CD8-positive, alpha-beta memory T cell (primary cell): Measurements from ENCODE around the gene KIF20B. TPM values are rescaled to one million over a fixed set of nuclear protein-coding genes. Genes with fewer than 3 reads are reported as not detected.

Experiments used
- CTCF ChIA-PET: fragments of 350-600 bp; sonication (Branson Sonifier 250); formaldehyde crosslinking; loops from one replicate; lab custom pipeline; 2021; ENCODE audit warnings: antibody characterized with exemption; lab: Charles Lee
- POLR2A ChIA-PET: fragments of 350-600 bp; sonication (Branson Sonifier 250); formaldehyde crosslinking; loops from one replicate; lab custom pipeline; 2021; ENCODE audit warnings: antibody characterized with exemption; lab: Charles Lee
- DNase-seq, 5 donors: peaks; one replicate each; pipeline versions ENCODE4 v3.0.0 to v3.0.0-alpha.2; 2020 to 2022; ENCODE audit warnings: mixed read lengths in 1 of 5
- H3K27ac ChIP-seq: one replicate; pipeline ENCODE4 v1.7.0; 2013; ENCODE audit warnings: low read depth, mild to moderate bottlenecking, low read length, moderate library complexity
- H3K27me3 ChIP-seq: 2 replicates; pipeline ENCODE4 v1.7.0; 2013; ENCODE audit warnings: low read length, mild to moderate bottlenecking; ENCODE audit not compliant: insufficient read depth, poor library complexity, severe bottlenecking
- H3K36me3 ChIP-seq: 2 replicates; pipeline ENCODE4 v1.7.0; 2013; ENCODE audit warnings: mild to moderate bottlenecking, low read length, moderate library complexity; ENCODE audit not compliant: insufficient read depth
- H3K4me1 ChIP-seq: 2 replicates; pipeline ENCODE4 v1.7.0; 2013; ENCODE audit warnings: mild to moderate bottlenecking, low read length, moderate library complexity; ENCODE audit not compliant: insufficient read depth
- H3K4me3 ChIP-seq: 2 replicates; pipeline ENCODE4 v1.7.0; 2013; ENCODE audit warnings: mild to moderate bottlenecking, low read length
- H3K9me3 ChIP-seq: 2 replicates; pipeline ENCODE4 v1.7.0; 2013; ENCODE audit warnings: mild to moderate bottlenecking, low read length
- H3K27ac Mint-ChIP-seq, 8 donors: one replicate each; pipeline ENCODE4 v1.8.0; 2020 to 2021; ENCODE audit warnings: mixed read lengths in 8 of 8, mild to moderate bottlenecking in 6 of 8, inconsistent platforms in 3 of 8, moderate library complexity in 3 of 8
- H3K27me3 Mint-ChIP-seq, 2 donors: one replicate each; pipeline ENCODE4 v1.8.0; 2020 to 2021; ENCODE audit warnings: mixed read lengths in 2 of 2, mild to moderate bottlenecking in 1 of 2, moderate library complexity in 1 of 2
- H3K36me3 Mint-ChIP-seq, 3 donors: one replicate each; pipeline ENCODE4 v1.8.0; 2020 to 2021; ENCODE audit warnings: mixed read lengths in 3 of 3, inconsistent platforms in 1 of 3, mild to moderate bottlenecking in 1 of 3
- H3K4me1 Mint-ChIP-seq, 3 donors: one replicate each; pipeline ENCODE4 v1.8.0; 2020 to 2021; ENCODE audit warnings: mixed read lengths in 3 of 3, inconsistent platforms in 1 of 3, mild to moderate bottlenecking in 1 of 3
- H3K4me3 Mint-ChIP-seq, 7 donors: one replicate each; pipeline ENCODE4 v1.8.0; 2020 to 2021; ENCODE audit warnings: mixed read lengths in 7 of 7, mild to moderate bottlenecking in 6 of 7, moderate library complexity in 4 of 7, inconsistent platforms in 2 of 7
- H3K9me3 Mint-ChIP-seq, 5 donors: one replicate each; pipeline ENCODE4 v1.8.0; 2020 to 2022; ENCODE audit warnings: mixed read lengths in 5 of 5, mild to moderate bottlenecking in 3 of 5, moderate library complexity in 2 of 5, inconsistent platforms in 1 of 5
- polyA plus RNA-seq: library from polyadenylated mRNA; unstranded; fragments of 300-500 nt; fragmentation: Illumina TruSeq; gene quantifications from one replicate; pipeline ENCODE4 v1.2.3, GENCODE V29; 2021
- total RNA-seq, 2 experiments: library from RNA; stranded (reverse); gene quantifications; one replicate each; pipeline ENCODE4 v1.2.3, GENCODE V29; 2021

The KIF20B gene
- total and polyA plus RNA-seq, 3 experiments from 2014 or later: 23.8 to 40.4 (median 39.9) TPM

GRCh38 chr10:89677341-89677740 is 24.0 kb upstream of the KIF20B start:
- peaks cover 0 to 2% (median 0%) of the 10 kb centered on the region in 5 donors for H3K9me3 Mint-ChIP-seq
- H3K4me3 Mint-ChIP-seq: no peak overlapping the region
- no peaks in the 10 kb centered on the region for H3K9me3 ChIP-seq
- DNase-seq: no peak
- H3K4me1 ChIP-seq: no peaks in the 10 kb centered on the region
- no peaks in the 10 kb centered on the region for H3K4me1 Mint-ChIP-seq
- no peaks in the 10 kb centered on the region for H3K27me3 ChIP-seq
- H3K27me3 Mint-ChIP-seq: peaks cover 5 to 45% of the 10 kb centered on the region in 2 donors
- ChIA-PET POLR2A (no interaction called here), CTCF (no interaction called here)
- no peaks in the 10 kb centered on the region for H3K36me3 Mint-ChIP-seq
- no peak overlapping the region for H3K4me3 ChIP-seq
- no peak overlapping the region for H3K27ac ChIP-seq
- no peak overlapping the region for H3K27ac Mint-ChIP-seq
- H3K36me3 ChIP-seq: no peaks in the 10 kb centered on the region

GRCh38 chr10:89679986-89680385 is 21.4 kb upstream of the KIF20B start:
- Mint-ChIP-seq H3K27me3 (peaks cover 8 to 50% of the 10 kb centered on the region in 2 donors), H3K36me3 (no peaks in the 10 kb centered on the region), H3K9me3 (peaks cover 0 to 2% (median 0%) of the 10 kb centered on the region in 5 donors), H3K4me1 (no peaks in the 10 kb centered on the region), H3K4me3 (no peak overlapping the region), H3K27ac (no peak overlapping the region)
- CTCF ChIA-PET: no interaction called here
- no peak overlapping the region for H3K27ac ChIP-seq
- no peaks in the 10 kb centered on the region for H3K4me1 ChIP-seq
- DNase-seq: no peak
- H3K27me3 ChIP-seq: no peaks in the 10 kb centered on the region
- H3K36me3 ChIP-seq: no peaks in the 10 kb centered on the region
- POLR2A ChIA-PET: no interaction called here
- no peaks in the 10 kb centered on the region for H3K9me3 ChIP-seq
- no peak overlapping the region for H3K4me3 ChIP-seq

GRCh38 chr10:89683883-89684282 is 17.5 kb upstream of the KIF20B start:
- Histone ChIP-seq H3K27ac (no peak overlapping the region), H3K9me3 (no peaks in the 10 kb centered on the region), H3K36me3 (no peaks in the 10 kb centered on the region), H3K4me1 (no peaks in the 10 kb centered on the region), H3K4me3 (no peak overlapping the region), H3K27me3 (no peaks in the 10 kb centered on the region)
- no peak overlapping the region for H3K4me3 Mint-ChIP-seq
- H3K27me3 Mint-ChIP-seq: peaks cover 10 to 39% of the 10 kb centered on the region in 2 donors
- H3K4me1 Mint-ChIP-seq: peaks cover 0 to 4% (median 2%) of the 10 kb centered on the region in 3 donors
- no peak for DNase-seq
- no peak overlapping the region for H3K27ac Mint-ChIP-seq
- peaks cover 0 to 2% (median 0%) of the 10 kb centered on the region in 5 donors for H3K9me3 Mint-ChIP-seq
- peaks cover 0 to 3% (median 0%) of the 10 kb centered on the region in 3 donors for H3K36me3 Mint-ChIP-seq
- POLR2A ChIA-PET: no interaction called here
- CTCF ChIA-PET: no interaction called here

GRCh38 chr10:89684604-89685003 is 16.8 kb upstream of the KIF20B start:
- CTCF ChIA-PET: no interaction called here
- Mint-ChIP-seq H3K4me1 (peaks cover 0 to 4% (median 2%) of the 10 kb centered on the region in 3 donors), H3K27me3 (peaks cover 10 to 39% of the 10 kb centered on the region in 2 donors), H3K9me3 (peaks cover 0 to 2% (median 0%) of the 10 kb centered on the region in 5 donors), H3K27ac (no peak overlapping the region), H3K4me3 (no peak overlapping the region), H3K36me3 (peaks cover 0 to 3% (median 0%) of the 10 kb centered on the region in 3 donors)
- H3K9me3 ChIP-seq: no peaks in the 10 kb centered on the region
- H3K4me1 ChIP-seq: no peaks in the 10 kb centered on the region
- no peak overlapping the region for H3K27ac ChIP-seq
- POLR2A ChIA-PET: no interaction called here
- H3K36me3 ChIP-seq: no peaks in the 10 kb centered on the region
- H3K4me3 ChIP-seq: no peak overlapping the region
- no peak for DNase-seq
- H3K27me3 ChIP-seq: no peaks in the 10 kb centered on the region

- Histone ChIP-seq H3K27me3 (no peaks in the 10 kb centered on the region), H3K9me3 (no peaks in the 10 kb centered on the region), H3K36me3 (no peaks in the 10 kb centered on the region), H3K4me3 (no peak overlapping the region), H3K4me1 (no peaks in the 10 kb centered on the region), H3K27ac (no peak overlapping the region)
- Mint-ChIP-seq H3K4me3 (no peak overlapping the region), H3K27me3 (peaks cover 10 to 30% of the 10 kb centered on the region in 2 donors), H3K36me3 (peaks cover 0 to 3% (median 0%) of the 10 kb centered on the region in 3 donors), H3K4me1 (peaks cover 0 to 4% (median 2%) of the 10 kb centered on the region in 3 donors), H3K27ac (peak overlapping the region in 1 of 8 donors; percentile 16), H3K9me3 (no peaks in the 10 kb centered on the region)
- POLR2A ChIA-PET: no interaction called here
- DNase-seq: no peak
- CTCF ChIA-PET: no interaction called here
Observed at GRCh38 chr10:89685936-89686335, 15.5 kb upstream of the KIF20B start.

GRCh38 chr10:89690027-89690426 is 11.4 kb upstream of the KIF20B start:
- Mint-ChIP-seq H3K36me3 (peaks cover 0 to 3% (median 0%) of the 10 kb centered on the region in 3 donors), H3K9me3 (no peaks in the 10 kb centered on the region), H3K27ac (no peak overlapping the region), H3K27me3 (peaks cover 1 to 6% of the 10 kb centered on the region in 2 donors), H3K4me3 (no peak overlapping the region), H3K4me1 (peaks cover 0 to 4% (median 2%) of the 10 kb centered on the region in 3 donors)
- H3K27ac ChIP-seq: no peak overlapping the region
- no peaks in the 10 kb centered on the region for H3K36me3 ChIP-seq
- DNase-seq: no peak
- H3K4me1 ChIP-seq: no peaks in the 10 kb centered on the region
- no peaks in the 10 kb centered on the region for H3K27me3 ChIP-seq
- H3K4me3 ChIP-seq: no peak overlapping the region
- no peaks in the 10 kb centered on the region for H3K9me3 ChIP-seq
- POLR2A ChIA-PET: no interaction called here
- CTCF ChIA-PET: no interaction called here

GRCh38 chr10:89692416-89692815 is 9.0 kb upstream of the KIF20B start:
- Mint-ChIP-seq H3K4me3 (no peak overlapping the region), H3K4me1 (no peaks in the 10 kb centered on the region), H3K27ac (no peak overlapping the region), H3K9me3 (no peaks in the 10 kb centered on the region), H3K27me3 (peaks cover 0 to 1% of the 10 kb centered on the region in 2 donors), H3K36me3 (no peaks in the 10 kb centered on the region)
- H3K27ac ChIP-seq: no peak overlapping the region
- no peaks in the 10 kb centered on the region for H3K36me3 ChIP-seq
- CTCF ChIA-PET: no interaction called here
- POLR2A ChIA-PET: no interaction called here
- no peaks in the 10 kb centered on the region for H3K27me3 ChIP-seq
- DNase-seq: no peak
- H3K9me3 ChIP-seq: no peaks in the 10 kb centered on the region
- no peak overlapping the region for H3K4me3 ChIP-seq
- H3K4me1 ChIP-seq: no peaks in the 10 kb centered on the region

- no peak overlapping the region for H3K4me3 Mint-ChIP-seq
- no peaks in the 10 kb centered on the region for H3K36me3 ChIP-seq
- H3K9me3 Mint-ChIP-seq: no peaks in the 10 kb centered on the region
- H3K27ac Mint-ChIP-seq: no peak overlapping the region
- no peaks in the 10 kb centered on the region for H3K9me3 ChIP-seq
- H3K4me3 ChIP-seq: no peak overlapping the region
- H3K4me1 ChIP-seq: no peaks in the 10 kb centered on the region
- H3K27me3 Mint-ChIP-seq: peaks cover 0 to 1% of the 10 kb centered on the region in 2 donors
- no peaks in the 10 kb centered on the region for H3K4me1 Mint-ChIP-seq
- H3K27ac ChIP-seq: no peak overlapping the region
- H3K27me3 ChIP-seq: no peaks in the 10 kb centered on the region
- H3K36me3 Mint-ChIP-seq: no peaks in the 10 kb centered on the region
- CTCF ChIA-PET: no interaction called here
- no peak for DNase-seq
- POLR2A ChIA-PET: no interaction called here
Observed at GRCh38 chr10:89693176-89693575, 8.2 kb upstream of the KIF20B start.
